ENCODE measurements around the gene RERG. TPM values are rescaled to one million over a fixed set of nuclear protein-coding genes. Genes with fewer than 3 reads are reported as not detected.
"Not testable (repeated sequence)": the region's sequence is repeated elsewhere in the genome, so short reads cannot be mapped to it uniquely, and the experiment has no call there.

The RERG gene, protein sequence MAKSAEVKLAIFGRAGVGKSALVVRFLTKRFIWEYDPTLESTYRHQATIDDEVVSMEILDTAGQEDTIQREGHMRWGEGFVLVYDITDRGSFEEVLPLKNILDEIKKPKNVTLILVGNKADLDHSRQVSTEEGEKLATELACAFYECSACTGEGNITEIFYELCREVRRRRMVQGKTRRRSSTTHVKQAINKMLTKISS
- polyA plus RNA-seq (ENCODE audit: insufficient read length in 12 of 12), result 1 to 10 TPM in 11 of 12 donors, not detected in 1; 4.0 to 8.7 (median 5.6) TPM
- long read RNA-seq, donor 1, partial matches to known transcripts, result 0 of 1 reads
- long read RNA-seq, donor 1, other reads (novel, unspliced or antisense), result 0 of 1 reads
- long read RNA-seq, donor 2, partial matches to known transcripts, result 0 of 1 reads
- long read RNA-seq, donor 2, other reads (novel, unspliced or antisense), result 0 of 1 reads
- long read RNA-seq, donor 3, partial matches to known transcripts, result 0 of 1 reads
- long read RNA-seq, donor 3, other reads (novel, unspliced or antisense), result 0 of 1 reads
- long read RNA-seq, donor 4, result 0 reads
- long read RNA-seq, donor 5, result 0 reads
- long read RNA-seq, donor 6, partial matches to known transcripts, result 0 of 2 reads
- long read RNA-seq, donor 6, other reads (novel, unspliced or antisense), result 0 of 2 reads
- long read RNA-seq, donor 7, result 0 reads
- long read RNA-seq, donor 8, partial matches to known transcripts, result 0 of 1 reads
- long read RNA-seq, donor 8, other reads (novel, unspliced or antisense), result 0 of 1 reads
- long read RNA-seq, donor 9, partial matches to known transcripts, result 0 of 2 reads
- long read RNA-seq, donor 9, other reads (novel, unspliced or antisense), result 0 of 2 reads
- long read RNA-seq, donor 10, partial matches to known transcripts, result 0 of 2 reads
- long read RNA-seq, donor 10, other reads (novel, unspliced or antisense), result 0 of 2 reads
- long read RNA-seq, donor 11, result 0 reads

DNA sequence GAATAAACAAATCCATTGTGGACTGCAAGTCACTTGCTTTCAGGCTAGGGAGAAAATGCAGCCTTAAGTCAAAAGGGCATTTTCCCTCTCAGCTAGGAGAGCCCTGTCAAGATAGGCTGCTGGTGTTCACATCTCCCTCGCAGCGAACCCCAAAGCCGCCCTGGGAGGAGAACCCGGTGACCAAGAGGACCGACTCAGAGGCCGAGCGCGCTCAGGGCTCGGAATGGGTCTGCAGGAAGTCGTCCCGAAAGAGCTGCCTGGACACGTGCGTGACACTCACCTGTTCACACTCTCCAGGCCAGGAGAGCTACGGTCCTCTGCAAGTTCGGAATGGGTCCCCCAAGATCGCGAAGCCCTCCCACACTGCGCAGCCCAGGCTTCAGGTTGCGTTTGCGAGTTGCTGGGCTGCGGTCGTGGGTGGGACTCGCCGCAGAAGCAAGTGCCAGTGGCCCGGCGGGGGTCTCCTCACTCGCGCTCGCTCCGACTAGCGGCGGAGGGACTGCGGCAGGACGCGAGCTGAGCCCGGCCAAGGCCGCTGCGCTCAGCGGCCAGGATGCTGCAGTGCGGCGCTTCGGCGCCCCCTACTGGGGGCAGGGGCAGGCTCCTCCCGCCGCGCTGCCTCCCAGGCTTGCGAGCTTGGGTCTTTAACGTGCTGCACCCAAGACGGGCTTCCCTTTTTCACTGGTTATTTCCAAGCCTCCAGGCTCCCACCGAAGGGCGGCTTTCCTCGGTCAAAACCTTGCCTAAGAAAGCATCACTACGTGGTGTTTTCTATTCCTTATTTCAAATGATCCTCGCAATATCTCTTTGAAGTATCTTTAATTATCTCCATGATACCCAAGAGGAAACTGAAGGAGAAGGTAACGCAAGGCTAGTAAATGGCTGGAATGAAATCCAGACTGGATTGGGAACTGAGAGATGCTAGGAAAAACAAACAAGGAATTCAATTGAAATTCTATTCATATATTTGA lies at the start of gene RERG:
TSS of gene RERG (minus strand) at position 503 of the 971 bp plus-strand sequence. CDS start 3,928 bp downstream, outside the sequence.
- DNase-seq, result peak; percentile 91

DNA sequence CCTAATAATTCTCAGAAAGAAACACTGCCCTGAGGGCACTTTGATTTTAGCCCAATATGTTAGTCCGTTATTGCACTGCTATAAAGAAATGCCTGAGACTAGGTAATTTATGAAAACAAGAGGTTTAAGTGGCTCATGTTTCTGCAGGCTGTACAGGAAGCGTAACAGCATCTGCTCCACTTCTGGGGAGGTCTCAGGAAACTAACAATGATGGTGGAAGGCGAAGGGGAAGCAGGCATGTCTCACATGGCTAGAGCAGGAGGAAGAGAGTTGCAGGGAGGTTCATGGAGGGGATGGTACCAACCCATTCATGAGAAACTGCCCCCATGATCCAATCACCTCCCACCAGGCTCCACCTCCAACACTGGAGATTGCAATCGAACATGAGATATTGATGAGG lies 49.4 kb upstream of the RERG start:
- DNase-seq, result no peak

DNA sequence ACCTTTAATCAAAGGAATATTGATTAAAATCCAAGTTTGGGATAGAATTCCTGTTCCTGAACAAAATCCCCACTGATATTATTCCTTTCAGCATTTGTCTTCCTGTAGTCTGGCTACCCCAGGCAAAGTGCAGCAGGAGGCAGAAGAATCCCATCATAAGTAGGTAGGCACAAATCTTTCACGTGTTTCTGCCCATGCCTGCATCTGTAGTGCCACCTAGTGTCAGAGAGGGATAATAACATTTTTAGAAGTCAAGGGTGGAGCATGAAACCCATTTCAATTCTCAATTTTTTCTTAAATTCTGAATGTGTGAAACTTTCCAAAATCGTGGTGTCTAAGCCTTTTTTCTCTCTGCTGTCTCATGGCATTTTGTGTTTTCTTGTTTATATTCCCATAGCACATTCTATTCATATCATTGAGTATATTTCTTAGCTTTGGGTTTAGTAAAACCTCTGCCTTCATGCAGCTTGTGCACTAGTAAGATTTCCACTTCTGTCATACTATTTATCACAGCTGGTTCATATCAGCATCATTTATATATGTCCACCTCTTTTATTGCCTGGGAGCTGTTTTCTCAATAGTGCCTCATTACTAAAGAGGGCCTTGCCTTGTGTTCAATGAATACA lies 47.8 kb upstream of the RERG start:
- DNase-seq, result peak; percentile 57

DNA sequence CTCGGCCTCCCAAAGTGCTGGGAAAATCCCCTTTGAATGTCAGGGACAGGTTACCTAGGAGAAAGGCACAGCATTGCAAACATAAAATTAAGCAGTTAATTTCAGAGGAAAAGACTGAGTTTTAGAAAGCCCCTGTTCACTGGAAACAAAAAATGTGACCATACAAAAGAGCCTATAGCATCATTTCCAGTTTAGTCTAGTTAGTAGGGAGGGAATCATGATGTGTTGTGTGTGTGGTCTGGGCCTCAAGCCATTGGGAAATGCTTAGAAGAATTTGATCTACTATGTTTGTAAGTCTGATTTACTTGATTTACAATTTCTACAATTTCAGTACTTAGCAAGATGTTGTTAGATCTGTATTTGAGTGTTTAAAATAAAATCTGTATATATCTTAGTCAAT lies 47.1 kb upstream of the RERG start:
- no peak for DNase-seq

DNA sequence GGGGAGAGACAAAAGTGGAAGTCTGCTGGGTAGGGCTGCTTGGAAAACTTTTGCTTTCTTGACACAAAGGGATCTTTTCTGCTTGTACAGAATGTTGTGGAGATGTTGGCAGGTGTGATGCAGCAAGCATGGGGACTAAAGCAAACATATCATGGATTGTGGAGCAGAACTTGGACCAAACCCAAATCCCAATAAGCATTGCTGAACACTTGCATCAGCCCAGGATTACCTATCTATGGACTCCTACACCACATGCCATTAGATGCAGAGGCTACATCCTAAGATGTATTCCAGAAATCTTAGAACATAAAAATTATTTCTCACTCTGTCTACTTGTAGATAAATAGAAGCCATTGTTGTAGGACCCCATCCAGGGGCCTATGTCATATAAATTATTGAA lies 44.7 kb upstream of the RERG start:
- DNase-seq, result no peak

DNA sequence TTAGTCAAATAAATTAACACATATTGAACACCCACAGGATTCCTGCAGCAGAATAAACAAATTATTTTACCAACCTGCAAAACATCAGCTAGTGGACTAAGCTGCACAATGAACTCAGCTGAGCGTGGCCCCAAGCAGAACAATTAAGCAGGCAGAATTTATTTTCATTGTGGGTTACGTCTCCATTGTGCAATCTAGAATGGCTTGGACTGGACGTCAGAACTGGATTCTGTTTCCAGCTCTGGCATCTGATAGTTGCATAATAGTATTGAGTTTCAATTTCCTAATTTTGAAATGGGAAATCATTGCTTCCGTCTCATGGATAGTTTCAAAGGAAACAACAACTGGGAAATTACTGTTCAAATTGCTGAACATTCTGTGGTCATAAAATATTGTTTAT lies 35.5 kb upstream of the RERG start:
- DNase-seq, result no peak

DNA sequence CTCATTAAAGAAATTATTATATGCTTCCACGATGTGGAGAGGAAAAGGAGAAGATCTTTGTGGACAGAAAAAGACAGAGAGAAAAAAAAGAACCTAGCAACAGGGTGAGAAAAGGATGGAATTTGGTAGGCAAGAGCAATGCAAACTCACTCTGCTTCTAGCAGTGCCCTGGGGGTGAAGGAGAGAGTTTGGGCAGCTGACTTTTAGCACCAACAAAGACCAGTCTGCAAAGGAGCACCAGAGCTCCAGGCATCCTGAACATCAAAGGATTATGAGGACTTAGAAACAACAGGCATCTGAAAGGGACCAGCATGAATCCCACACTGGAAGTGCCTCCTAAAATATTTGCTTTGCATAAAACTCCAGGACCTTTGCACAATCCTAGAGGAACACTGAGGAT lies 32.8 kb upstream of the RERG start:
- DNase-seq, result no peak

DNA sequence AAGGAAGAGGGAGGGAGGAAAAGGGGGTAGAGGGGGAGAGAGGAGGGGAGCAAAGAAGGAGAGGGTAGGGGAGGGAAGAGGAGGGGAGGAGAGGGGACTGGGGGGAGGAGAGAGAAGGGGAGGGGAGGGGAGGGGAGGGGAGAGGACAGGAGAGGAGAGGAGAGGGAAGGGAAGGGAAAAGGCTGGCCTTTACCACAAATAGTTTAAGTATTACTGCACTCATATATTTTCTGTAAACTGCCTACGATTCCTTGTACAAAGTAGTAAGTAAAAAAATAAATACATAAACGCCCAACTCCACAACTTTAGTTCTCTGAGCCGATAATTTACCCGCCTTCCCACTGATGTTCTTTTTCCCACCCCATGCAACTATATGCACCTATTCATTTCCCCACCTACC lies 23.7 kb upstream of the RERG start:
- DNase-seq, result no peak

DNA sequence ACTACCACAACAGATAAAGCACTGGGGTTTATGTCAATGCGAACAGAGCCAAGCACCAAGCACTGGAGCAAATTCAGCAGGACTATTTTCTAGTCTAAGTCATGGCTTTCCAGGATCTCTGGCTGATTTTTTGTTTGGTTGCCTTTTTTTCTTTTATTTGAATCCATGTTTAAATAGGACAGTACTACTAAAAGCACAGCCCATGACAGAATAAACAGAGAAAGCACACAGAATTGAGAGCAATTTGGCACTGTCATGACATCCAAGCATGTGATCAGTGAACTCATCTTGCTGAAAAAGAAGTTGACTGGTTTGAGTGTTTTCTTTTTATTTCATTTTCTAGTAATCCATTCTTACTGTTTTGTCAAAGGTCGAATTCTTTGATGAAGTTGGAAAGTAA lies 23.1 kb upstream of the RERG start:
- DNase-seq, result no peak

DNA sequence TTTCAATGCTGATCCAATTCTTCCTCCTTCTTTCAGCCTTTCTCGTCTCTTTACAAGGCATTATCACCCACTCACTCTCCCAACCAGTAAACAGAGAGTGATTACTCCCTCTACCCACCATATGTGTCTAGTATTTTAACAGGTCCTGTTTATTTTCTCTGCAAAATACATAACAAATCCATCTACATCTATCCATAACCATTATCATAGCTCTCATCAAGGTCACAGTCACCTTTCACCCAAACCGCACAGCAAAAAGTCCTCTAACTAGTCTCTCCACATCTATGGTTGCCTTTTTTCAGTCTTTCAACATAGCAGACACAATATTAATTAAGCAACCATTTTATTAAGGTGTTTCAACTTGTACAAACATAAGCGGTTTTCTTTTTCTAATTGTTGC lies 21.9 kb upstream of the RERG start:
- DNase-seq, result no peak

DNA sequence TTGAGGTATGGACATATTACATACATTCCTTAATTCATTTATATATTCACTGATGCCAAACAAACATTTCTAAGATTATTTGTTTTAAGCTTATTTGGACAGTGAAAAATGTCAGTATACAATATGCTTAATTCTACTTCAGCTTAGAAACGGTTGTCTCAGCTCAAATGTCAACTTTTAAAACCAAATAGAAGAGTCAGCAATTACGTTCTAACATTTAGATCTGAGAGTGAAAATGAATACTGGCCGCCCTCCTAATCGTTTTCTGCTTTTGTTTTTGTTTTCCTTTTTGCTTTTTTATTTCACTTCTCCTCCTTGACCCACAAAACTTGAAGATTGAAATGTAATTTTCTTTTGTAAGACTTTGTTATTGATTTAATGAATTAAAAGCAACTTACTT lies 19.7 kb upstream of the RERG start:
- no peak for DNase-seq

DNA sequence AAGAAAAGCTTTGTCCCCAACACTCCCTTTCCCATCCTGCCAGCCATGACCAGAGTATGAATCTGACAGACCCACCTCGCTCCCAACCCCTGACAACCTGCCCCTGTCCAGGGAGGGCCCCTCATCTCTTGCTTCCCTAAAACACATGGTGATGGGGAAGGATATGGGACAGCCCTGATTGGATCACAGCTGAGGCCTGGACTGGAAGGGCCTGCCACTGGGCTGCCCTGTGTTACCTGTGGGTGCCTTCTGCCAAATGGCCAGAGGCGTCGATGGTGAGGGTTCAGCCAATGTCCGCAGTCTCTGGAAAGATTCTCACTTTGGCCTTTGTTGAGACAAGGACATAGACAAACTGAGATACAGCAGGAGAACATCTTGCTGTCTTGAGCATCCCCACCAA lies 13.3 kb upstream of the RERG start:
- DNase-seq, result no peak

DNA sequence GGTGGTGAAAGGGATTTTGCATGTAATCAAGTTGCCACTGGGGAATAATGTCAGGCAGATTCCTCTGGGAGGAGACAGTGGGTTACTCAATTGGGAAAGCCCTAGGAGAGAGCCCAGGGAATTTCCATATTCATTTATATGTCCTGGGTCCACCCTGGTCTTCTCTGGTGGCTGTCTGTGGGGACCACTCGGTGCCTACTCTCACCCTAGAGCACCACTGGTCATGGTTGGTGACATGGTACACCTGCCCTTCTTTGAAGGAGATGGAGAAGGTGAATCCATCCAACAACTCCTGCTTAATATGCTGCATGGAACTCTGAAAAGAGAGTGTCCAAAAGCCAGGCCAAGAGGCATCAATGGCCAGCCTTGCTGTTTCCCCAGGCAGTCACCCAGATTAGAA lies 12.8 kb upstream of the RERG start:
- no peak for DNase-seq

DNA sequence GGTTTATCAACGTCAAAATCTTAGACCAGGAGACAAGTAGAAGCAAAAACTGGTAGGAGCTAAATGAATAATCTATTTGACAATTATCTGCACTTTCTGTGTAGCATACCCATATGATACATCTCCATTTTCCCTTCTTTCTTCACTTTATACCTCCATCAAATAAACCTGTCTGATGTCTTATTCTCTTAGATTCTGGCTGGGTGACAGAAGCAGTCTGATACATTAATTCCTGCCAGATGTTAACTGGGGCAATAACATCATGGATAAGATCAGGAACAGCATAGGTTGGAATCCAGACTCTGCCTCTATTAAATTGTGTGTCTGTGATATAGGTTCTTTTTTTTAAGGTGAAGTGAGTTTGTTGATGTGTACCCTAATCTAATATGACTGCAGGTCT lies 11.7 kb upstream of the RERG start:
- DNase-seq, result no peak

DNA sequence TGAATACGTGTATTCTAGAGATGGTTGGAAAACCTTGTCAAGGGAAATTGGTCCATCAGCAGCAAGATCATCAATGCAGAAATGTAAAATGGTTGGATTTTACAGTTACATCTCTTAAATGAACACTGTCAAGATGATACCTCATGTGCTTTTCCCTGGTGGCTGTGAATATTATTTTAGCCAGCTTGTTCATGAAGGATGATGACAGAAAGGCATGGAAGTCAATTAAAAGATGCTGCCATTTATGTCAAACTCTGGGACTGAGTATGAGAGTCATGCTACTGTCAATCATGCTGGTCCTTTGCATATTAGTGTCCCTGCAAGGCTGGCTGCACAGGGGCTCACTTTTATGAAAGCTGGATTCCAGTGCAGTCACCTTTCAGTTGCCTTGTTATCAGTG lies 10.3 kb upstream of the RERG start:
- DNase-seq, result no peak

DNA sequence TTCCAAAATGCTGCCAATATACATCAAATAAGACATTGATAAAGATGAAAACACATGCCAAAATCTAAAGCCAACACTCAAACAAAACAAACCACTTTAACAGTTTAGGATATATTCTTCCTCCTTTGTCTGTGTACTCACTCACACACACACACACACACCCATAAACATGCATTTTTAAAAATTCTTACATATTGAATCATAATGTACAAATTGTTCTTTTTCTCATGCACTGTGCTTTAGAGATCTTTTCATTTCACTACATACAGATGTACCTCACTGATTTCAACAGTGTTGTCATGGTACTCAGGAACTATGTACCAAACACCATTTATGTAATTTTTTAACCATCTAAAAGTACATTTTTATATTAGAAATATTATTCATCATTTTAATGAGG lies 9.5 kb upstream of the RERG start:
- no peak for DNase-seq

DNA sequence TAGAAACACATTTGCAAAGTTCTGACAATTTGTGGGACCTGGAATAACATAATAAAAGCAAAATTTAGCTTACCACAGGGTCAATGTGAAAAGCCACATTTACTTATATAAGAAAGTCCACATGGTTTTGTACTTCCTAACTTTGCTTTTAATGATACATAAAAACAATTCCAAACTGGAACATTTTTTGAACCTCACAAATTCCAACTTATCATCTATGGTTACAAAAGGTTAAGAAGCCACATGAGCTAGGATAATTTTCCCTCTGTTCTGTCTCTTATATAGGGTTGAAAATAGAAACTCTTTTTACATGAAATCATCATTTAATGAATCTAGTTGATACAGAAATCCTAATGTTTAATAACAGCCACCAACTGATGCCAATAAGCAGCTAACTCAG lies 8.9 kb upstream of the RERG start:
- no peak for DNase-seq

DNA sequence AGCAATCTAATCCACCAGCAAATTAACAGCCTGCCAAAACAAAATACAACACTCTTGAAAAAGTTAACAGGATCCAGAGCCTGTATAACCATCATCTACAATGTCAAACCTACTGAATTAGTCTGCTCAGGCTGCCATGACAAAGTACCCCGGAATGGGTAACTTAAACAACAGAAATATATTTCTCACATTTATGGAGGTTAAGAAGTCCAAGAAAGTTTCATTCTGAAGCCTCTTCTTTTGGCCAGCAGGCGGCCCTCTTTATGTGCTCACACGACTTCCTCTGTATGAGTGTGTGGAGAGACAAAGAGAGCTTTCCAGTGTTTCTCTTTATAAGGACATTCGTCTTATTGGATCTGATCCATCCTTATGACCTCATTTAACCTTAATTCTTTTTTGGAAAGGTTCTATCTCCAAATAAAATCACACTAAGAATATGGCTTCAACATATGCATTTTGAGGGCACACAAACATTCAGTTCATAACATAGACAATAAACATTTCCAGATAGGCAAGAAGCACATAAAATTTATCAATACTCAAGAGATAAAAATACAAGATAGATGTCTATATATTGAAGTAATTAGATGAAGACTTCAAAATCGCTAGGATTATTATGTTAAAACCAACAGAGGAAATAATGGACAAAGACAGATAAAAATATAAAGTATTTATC lies 5.9 kb upstream of the RERG start:
- DNase-seq, result no peak

DNA sequence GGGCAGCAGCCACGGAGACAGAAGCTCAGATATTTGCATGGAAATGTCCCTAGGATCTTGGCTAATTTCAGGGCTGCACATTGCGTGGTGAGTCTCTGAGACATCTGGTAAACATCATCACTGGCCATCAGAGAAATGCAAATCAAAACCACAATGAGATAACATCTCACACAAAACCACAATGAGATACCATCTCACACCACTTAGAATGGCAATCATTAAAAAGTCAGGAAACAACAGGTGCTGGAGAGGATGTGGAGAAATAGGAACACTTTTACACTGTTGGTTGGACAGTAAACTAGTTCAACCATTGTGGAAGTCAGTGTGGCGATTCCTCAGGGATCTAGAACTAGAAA lies 4.6 kb upstream of the RERG start:
- not testable (repeated sequence) for DNase-seq

DNA sequence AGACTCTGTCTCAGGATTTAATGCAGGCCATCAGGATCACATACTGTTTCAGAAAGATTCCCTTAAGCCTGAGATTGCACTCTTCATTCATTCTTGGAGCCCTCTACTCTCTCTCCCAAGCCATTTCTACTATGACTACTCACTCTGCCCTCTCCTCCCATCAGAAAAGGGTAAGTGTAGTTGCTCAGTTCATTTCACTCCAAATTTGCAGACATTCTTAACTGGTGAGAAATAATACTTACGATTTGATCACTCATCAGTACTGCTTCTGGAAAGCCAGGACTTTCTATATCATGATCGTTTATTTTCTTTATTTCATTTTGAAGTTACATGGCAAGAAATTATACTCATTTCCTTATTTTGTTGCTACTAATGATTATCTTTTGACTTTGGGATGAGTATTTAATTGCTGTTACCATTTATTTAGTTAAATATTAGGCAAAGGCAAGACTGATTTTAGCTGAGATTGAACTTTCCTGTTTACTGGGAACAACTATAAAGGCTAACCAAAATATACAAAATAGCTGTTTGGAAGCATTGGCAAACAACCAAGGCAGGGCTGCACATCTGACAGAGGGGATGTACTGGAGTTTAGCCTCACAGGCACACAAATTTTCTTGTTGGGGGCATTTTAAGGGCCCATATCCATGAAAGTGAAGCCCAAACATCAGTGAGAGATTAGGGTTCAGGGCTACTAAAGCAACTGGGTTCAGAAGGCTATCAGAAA lies 4.1 kb upstream of the RERG start:
- no peak for DNase-seq
